ENCODE results near the gene NKIRAS2.
"Not testable (repeated sequence)": the region's sequence is repeated elsewhere in the genome, so short reads cannot be mapped to it uniquely, and the experiment has no call there.

NKIRAS2 gene

DNA sequence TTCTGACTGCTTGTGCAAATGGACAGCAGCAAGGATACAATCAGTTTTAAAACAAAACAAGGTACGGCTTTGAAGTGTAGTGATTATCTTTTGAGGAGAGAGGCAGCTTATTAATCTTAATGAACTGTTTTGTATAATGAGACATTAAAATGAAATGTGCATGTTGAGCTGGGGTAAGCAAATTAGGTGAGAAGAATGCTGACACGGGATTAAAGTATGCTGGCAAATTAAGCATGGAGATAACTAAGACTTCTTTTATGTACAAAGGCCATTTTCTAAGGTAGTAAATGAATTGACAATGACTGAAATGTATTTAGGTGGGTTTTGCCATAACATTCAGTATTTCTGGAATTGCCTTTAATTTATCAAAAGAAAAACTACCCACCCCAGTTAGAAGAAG lies 21.4 kb upstream of the NKIRAS2 start:
- DNase-seq (ENCODE audit: low spot score) = no peak

DNA sequence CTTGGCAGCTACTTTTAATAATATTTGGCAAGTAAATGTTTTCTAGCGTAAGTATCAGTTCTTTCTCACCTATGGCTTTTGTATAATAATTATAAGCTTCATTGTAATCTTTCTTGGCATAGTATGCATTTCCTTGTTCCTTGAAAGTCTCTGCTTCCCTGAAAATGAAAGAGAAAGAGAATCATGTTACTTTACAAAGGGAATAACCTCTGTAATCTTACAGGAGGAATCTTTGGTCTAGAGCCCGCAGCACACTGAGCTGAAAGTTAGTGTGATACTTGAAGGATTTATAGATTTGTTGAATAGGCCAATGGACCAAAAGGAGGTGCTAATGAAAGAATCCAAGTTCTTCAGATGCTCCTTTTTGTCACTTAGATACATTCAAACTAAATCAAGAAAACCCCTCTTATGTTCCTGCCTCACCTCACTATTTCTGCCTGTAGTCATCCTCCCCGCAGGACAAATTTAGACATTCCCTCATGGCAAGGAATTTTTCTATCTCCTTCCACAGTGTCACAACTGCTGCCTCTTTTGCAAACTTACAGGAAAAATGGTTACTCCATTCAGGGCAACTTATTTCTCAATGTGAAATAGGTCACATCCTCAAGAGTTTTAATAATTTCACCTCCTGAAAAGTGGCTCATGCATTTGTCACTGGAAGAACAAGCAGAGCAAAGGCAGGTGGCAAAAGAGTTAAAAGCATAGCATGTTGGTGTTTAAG lies 19.3 kb upstream of the NKIRAS2 start:
- DNase-seq (ENCODE audit: low spot score) = no peak

DNA sequence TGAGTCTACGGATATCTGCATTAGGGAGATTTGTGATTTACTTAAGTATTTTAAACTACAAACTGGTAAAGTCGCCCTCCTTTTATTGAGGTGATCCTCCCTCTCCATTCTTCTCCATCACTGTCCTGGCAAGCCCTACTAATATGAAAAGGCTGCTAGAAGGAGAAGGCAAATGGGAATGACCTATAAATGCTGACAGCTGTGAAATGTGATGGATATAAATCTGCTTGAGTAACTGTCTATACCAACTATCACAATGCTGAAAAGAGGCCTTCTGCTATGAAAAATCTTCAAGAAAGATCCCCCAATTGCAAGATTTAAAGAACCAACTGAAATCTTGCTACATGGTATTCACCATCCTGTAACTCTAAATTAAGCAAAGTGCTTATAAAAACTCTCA lies 18.2 kb upstream of the NKIRAS2 start:
- no peak for DNase-seq (ENCODE audit: low spot score)

- DNase-seq (ENCODE audit: low spot score) = no peak
Observed at GRCh38 chr17:42002175-42002791, 17.6 kb upstream of the NKIRAS2 start.

DNA sequence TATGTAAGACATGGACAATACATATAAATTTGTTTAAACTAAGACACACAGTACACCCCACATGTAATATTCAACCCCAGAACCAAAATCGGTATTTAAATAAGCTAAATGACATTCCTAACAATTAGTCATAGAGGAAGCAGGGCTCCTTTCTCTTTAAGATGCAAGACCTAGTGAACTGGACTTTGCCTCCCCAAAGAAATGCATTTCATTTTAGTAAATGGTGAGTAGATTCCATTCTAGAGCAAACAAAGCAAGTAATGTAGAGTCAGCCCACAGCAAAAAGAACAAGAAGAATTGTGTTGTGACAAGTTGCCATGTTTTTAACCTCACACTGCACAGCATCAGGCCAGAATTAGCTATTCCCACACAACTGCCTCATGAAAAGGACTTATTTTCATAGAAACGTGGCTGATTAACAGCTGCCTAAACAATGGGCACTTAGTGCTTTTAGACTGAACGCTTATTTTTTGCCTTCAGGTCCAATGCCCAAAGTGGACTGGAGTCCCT lies 17.0 kb upstream of the NKIRAS2 start:
- no peak for DNase-seq (ENCODE audit: low spot score)

DNA sequence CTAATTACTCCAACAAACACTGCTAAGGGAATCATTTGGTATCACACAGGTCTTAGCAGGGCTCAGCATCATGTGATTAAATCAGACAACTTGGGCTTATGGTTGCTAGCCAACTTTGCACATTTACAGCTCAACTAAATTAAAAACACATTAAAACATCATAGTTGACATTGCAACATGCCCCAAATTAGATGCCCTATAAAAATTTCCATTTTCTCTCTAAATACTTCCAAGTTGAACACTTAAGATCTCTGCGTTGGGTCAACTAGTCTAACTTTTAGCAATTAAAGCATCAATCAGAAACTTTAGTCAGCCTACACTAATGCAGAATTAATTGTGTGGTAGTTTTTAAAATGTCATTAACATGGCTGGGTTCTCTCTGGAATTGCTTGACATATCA lies 14.7 kb upstream of the NKIRAS2 start:
- no peak for DNase-seq (ENCODE audit: low spot score)

DNA sequence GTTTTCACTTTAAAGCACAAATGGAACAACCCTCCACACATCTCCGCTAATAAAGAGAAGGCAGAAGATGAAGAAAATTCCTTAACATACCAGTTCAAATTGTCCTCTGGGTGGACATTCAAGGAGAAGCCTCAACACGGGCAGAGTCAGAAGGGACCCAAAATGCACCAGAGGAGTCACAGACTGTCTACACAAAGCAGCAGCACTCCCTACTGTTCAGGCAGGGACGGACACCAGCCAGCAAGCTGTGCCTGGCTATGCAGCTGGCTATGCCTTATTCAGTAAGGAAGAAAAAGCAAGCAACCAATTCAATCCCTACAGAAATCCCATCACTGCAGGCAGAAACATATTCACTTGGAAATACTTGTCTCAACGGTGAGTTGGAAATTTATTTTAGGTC lies 10.7 kb upstream of the NKIRAS2 start:
- no peak for DNase-seq (ENCODE audit: low spot score)

- not testable (repeated sequence) for DNase-seq (ENCODE audit: low spot score)
Observed at GRCh38 chr17:42010266-42010680, 9.6 kb upstream of the NKIRAS2 start.

DNA sequence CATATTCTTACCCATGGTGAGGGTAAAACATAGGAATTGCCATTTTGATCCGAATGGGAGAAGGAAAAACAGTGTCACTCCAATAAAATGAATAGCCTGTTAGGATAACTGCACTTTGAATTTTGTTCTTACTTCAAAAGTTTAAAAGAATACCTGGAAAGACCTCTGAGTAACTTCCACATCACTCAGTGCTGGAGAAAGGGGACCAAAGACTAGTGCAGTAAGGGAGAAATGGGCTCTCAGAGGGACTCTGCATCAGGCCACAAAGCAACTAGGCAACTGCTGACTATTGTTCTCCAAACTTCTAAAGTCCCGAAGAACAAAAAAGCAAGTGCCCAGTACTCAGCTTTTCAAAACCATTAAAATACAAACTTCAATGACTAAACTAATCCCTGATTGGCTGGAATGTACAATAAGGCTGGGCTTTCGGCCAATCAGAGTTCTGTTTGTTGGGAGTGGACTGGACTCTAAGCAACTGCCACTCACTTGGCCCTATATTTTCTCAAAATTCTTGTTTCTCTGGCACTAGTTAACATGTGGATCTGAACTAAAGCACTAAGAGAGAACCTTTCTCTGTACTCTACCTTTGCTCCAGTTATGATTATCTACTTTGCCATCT lies 8.9 kb upstream of the NKIRAS2 start:
- DNase-seq (ENCODE audit: low spot score) = no peak

- DNase-seq (ENCODE audit: low spot score) = not testable (repeated sequence)
Observed at GRCh38 chr17:42012363-42012762, 7.5 kb upstream of the NKIRAS2 start.

DNA sequence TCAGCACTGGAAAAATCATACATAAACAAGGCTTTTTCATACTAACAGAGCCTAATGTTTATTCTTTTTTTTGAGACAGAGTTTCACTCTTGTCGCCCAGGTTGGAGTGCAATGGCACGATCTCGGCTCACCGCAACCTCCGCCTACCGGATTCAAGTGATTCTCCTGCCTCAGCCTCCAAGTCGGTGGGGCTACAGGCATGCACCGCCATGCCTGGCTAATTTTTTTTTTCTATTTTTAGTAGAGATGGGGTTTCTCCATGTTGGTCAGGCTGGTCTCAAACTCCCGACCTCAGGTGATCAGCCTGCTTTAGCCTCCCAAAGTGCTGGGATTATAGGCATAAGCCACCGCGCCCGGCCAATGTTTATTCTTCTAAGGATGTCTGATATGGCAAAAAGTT lies 6.2 kb upstream of the NKIRAS2 start:
- not testable (repeated sequence) for DNase-seq (ENCODE audit: low spot score)

DNA sequence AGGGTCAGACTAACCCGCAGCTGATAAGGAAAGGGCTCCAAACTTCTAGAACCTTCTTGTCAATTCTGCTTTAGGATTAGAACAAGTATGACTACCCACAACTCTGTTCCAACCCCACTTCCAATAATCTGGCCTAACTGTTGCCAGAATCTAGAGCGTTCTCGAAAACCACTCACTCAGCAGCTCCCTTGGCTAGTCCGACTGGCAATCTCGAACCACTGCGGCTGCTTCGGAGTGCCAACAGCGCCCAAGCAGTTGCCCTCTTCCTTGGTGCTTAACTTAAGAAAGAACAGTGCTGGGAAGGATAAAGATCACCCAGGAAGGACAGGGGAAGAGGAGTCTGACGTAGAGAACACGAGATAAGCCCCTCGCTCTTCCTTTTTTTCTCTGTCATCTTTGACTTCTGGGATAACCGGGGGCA lies 3.5 kb upstream of the NKIRAS2 start:
- DNase-seq (ENCODE audit: low spot score) = no peak

DNA sequence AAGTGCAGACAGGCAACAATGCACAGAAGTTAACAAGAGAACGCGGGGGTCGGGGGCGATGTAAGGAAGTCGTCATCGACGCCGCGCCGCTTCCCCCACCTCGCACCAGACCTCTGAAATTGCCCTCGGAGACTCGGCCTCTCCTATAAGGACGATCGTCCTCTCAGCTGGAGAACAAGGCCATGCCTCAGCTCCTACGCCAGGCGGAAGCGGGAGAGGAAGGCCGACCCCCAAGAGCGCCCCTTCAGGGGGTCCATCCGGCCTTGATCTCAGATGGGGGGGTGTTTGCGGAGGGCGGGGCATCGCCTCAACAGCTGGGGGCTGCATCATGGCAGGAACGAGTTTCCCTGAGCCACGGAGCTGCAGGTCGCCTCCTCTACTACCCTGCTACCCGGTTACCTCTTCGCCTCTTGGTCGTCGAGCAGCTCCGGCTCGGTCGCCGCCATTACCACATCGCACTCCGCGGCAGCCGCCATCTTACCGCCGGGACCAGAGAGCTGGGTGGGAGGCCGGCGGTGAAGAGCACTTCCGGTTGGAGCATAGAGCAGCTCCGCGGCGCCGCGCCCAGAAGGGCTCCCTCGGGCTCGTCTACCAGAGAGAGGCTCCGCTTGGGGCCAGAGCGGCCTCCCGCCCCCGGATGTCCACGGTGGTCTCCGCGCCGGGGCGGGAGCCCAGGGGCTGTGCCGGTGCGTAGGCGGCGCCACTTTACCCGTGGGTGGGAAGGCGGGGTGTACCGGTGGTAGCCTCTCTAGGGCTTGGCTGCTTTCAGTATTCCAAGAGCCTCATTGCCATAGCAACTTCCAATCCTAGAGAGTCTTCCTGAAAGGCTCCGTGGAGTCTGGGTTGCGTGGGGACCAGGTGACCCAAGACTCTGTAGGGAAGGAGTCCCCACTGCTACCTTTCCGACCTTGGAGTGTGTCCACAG lies 2.7 kb upstream of the NKIRAS2 start, which contains the start of gene DNAJC7:
DNAJC7 (minus strand) TSS at position 499 of the 925 bp plus-strand sequence; CDS start at position 476, 23 bp downstream.
- DNase-seq (ENCODE audit: low spot score) = peak; percentile 93

DNA sequence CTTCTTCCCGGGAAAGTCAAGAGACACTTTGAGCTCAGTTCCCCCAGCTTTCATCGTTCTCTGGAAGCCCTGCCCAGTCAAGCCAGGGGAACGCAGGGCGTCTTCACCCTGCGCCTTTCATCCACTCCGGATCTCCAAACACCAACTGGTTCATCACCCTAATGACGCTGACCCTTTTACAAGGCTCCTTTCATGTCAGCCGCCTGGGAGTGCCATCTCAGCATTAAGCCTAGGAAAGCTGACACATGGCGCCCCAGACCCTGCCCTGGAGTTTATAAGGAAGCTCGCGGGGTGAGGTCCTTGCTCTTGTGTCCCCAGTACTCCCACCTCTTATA lies 2.1 kb upstream of the NKIRAS2 start:
- no peak for DNase-seq (ENCODE audit: low spot score)

DNA sequence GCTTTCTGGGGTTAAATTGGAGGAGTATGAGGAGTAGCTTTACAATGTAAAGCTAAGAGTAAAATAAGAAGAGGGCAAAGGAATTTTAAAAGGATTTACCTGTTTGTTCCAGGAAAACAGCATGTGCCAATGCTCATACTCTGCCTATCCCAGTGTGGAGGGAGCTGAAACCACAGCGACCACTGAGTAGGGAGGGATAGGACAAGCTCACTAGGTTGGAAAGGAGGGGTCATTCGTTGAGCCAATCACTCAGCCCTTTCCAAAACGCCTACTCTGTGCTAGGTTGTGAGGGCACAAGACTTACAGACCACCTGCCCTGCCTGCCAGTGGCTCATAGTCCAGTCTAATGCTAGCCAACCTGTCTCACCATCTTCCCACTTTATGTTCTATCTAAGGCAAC lies 1.6 kb upstream of the NKIRAS2 start:
- no peak for DNase-seq (ENCODE audit: low spot score)

GRCh38 chr17:42018988-42019387 lies 902 bp upstream of the NKIRAS2 start:
- no peak for DNase-seq (ENCODE audit: low spot score)

DNA sequence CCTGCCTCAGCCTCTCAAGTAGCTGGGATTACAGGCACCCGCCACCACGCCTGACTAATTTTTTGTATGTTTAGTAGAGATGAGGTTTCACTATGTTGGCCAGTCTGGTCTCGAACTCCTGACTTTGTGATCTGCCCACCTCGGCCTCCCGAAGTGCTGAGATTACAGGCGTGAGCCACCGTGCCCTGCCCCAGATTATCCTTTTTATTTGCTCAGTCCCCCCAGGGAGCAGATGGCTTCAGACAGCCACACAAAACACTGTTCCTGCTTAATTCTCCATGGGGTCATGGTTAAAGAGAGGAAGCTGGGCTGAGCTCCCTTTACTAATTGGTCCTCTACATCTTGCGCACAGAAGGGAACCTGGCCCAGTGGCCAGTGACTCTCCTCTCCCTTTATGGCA lies 955 bp downstream of the NKIRAS2 start:
- not testable (repeated sequence) for DNase-seq (ENCODE audit: low spot score)

DNA sequence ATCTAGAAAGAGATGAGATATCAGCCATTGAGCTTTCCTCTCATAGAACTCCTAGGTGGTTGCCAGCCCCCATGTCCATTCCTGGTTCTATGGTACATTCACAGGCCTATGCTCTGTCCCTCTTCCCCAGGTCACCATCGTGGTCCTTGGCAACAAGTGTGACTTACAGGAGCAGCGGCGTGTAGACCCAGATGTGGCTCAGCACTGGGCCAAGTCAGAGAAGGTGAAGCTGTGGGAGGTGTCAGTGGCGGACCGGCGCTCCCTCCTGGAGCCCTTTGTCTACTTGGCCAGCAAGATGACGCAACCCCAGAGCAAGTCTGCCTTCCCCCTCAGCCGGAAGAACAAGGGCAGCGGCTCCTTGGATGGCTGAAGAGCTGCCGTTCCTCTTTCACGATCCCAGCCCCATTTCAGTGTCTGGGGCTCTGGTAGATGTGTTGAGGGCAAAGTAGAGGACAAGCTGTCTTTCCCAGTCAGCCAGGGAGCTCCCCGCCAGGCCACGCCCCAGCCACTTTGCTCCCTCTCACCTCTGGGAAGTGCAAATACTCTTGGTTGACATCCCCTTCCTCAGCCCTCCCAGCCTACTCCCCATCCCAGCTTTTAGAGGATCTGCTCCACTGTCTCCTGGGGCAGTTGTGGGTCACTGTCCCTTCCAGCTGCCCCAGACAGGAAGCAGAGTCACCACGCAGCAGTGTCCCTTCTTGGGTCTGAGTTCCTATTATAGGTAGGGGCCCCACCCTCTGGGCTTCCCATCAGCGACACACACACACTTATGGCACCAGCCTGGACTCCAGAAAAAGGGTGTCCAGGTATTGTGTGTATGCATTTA lies 3.8 kb downstream of the NKIRAS2 start:
- no peak for DNase-seq (ENCODE audit: low spot score)

- DNase-seq (ENCODE audit: low spot score) = no peak
Observed at GRCh38 chr17:42025191-42025579, 5.3 kb downstream of the NKIRAS2 start.

DNA sequence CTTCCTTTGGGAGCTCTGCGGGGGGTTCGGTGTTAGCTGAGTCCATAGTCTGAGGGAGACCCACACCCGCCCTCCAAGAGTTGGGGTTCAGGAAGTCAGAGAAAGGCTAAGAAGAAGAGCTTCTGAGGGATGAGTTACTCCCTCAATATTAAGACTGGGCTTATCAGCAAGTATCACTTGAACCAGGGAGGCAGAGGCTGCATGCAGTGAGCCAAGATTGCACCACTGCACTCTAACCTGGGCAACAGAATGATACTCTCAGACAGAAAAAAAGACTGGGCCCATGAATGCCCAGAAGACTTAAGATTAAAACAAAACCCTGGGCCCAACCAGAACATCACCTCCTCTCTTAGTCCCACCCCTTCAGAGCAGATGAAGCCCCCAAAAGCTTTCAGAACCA lies 6.0 kb downstream of the NKIRAS2 start:
- DNase-seq (ENCODE audit: low spot score) = no peak

- DNase-seq (ENCODE audit: low spot score) = no peak
Observed at GRCh38 chr17:42026857-42027589, 7.1 kb downstream of the NKIRAS2 start.
